Mesendoderm (in vitro differentiated cells): ENCODE data around the gene ACSL5.

Experiments
- DNase-seq: peaks from one replicate; pipeline ENCODE4 v3.0.0; 2013
- H2AK5ac ChIP-seq: 2 replicates; pipeline ENCODE4 v1.6.1; 2013; ENCODE audit warnings: low read length, inconsistent platforms
- H2BK120ac ChIP-seq: 2 replicates; pipeline ENCODE4 v1.6.1; 2013; ENCODE audit warnings: low read depth, mild to moderate bottlenecking, low read length, moderate library complexity, mixed read lengths
- H2BK15ac ChIP-seq: replicated peaks from 2 replicates; pipeline ENCODE4 v1.6.1; 2013; ENCODE audit warnings: low read depth, mild to moderate bottlenecking, moderate library complexity
- H2BK5ac ChIP-seq: 2 replicates; pipeline ENCODE4 v1.6.1; 2013; ENCODE audit warnings: low read length, inconsistent platforms
- H3K18ac ChIP-seq: 2 replicates; pipeline ENCODE4 v1.6.1; 2013; ENCODE audit warnings: mild to moderate bottlenecking, low read length, mixed read lengths
- H3K23ac ChIP-seq: one replicate; pipeline ENCODE4 v1.6.1; 2013; ENCODE audit warnings: low read length
- H3K27ac ChIP-seq: 2 replicates; pipeline ENCODE4 v1.5.1; 2013; ENCODE audit warnings: low read depth, mild to moderate bottlenecking, inconsistent platforms, low read length, moderate library complexity
- H3K27me3 ChIP-seq: 2 replicates; pipeline ENCODE4 v1.6.1; 2013; ENCODE audit warnings: low read length, control low read depth, mild to moderate bottlenecking, inconsistent platforms; ENCODE audit not compliant: insufficient read depth, poor library complexity
- H3K36me3 ChIP-seq: 2 replicates; pipeline ENCODE4 v1.6.1; 2013; ENCODE audit warnings: low read length, inconsistent platforms; ENCODE audit not compliant: control insufficient read depth, insufficient read depth
- H3K4ac ChIP-seq: one replicate; pipeline ENCODE4 v1.6.1; 2013; ENCODE audit warnings: low read depth, mild to moderate bottlenecking, low read length, moderate library complexity
- H3K4me1 ChIP-seq: 2 replicates; pipeline ENCODE4 v1.6.1; 2013; ENCODE audit warnings: low read depth, low read length, inconsistent platforms; ENCODE audit not compliant: control insufficient read depth
- H3K4me2 ChIP-seq: 2 replicates; pipeline ENCODE4 v1.6.1; 2013; ENCODE audit warnings: low read length
- H3K4me3 ChIP-seq: 2 replicates; pipeline ENCODE4 v1.5.1; 2013; ENCODE audit warnings: mild to moderate bottlenecking, low read length
- H3K56ac ChIP-seq: one replicate; pipeline ENCODE4 v1.6.1; 2013; ENCODE audit warnings: low read length
- H3K79me1 ChIP-seq: 2 replicates; pipeline ENCODE4 v1.6.1; 2013; ENCODE audit warnings: low read length, inconsistent platforms
- H3K79me2 ChIP-seq: 2 replicates; pipeline ENCODE4 v1.6.1; 2013; ENCODE audit warnings: mild to moderate bottlenecking, low read length; ENCODE audit not compliant: control insufficient read depth, insufficient read depth
- H3K9ac ChIP-seq: 2 replicates; pipeline ENCODE4 v1.6.1; 2013; ENCODE audit warnings: low read length, inconsistent platforms
- H4K5ac ChIP-seq: one replicate; pipeline ENCODE4 v1.6.1; 2013; ENCODE audit warnings: low read length
- H4K8ac ChIP-seq: one replicate; pipeline ENCODE4 v1.6.1; 2013; ENCODE audit warnings: low read depth, mild to moderate bottlenecking, control low read depth, low read length, moderate library complexity
- WGBS: extraction: QIAGEN DNeasy Blood & Tissue Kit; methylation state at CpG from one replicate; pipeline ENCODE4 v1.1.7; 2013; ENCODE audit warnings: low lambda C conversion rate, missing lambda C conversion rate; ENCODE audit not compliant: insufficient coverage; ENCODE audit errors: extremely low coverage; 5-methylcytosine and 5-hydroxymethylcytosine counted together

ACSL5 gene

DNA sequence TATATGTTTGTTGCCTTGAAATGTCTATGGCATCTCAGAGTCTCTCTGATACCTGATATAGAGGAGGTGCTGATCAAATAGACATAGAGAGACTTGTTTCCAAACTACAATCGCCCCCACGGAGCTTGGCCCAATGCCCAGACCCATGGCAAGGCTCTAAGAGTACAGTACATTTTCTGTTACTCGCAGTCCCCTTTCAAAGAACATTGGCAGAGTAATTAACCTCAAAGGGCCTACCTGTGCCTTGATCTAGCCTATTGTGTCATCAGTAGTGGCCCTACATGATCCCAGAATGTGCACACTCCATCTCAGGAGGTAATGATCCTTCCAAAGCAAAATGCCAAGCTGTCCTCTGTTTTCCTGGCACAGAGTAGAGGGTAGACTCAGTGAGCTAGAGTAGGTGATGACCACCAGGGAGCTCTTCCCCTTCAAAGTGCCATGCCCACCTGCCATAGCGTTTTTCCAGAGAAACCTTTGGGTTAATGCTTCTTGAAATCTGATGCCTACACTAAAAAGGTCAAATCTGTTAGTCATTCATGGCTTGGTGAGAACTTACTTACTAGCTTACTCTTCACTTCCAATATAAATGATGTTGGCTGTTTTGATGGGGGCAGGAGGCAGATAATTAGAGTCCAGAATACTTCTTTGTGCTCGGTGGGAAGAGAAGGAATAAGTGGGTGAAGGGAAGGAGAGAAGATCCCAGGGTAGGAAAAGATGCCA, 41.2 kb upstream of the ACSL5 start:
- no peak overlapping the region for H2AK5ac ChIP-seq
- no peak for DNase-seq
- H4K8ac ChIP-seq = no peak overlapping the region
- H3K27ac ChIP-seq = no peak overlapping the region
- no peak overlapping the region for H3K56ac ChIP-seq
- H3K4me2 ChIP-seq = no peak overlapping the region
- H3K4me3 ChIP-seq = no peak overlapping the region
- H3K23ac ChIP-seq = no peak overlapping the region
- no peak overlapping the region for H3K4ac ChIP-seq
- WGBS = no CpG with 5 or more reads among the region's 5 CpGs
- H3K4me1 ChIP-seq = no peaks in the 10 kb centered on the region
- H3K18ac ChIP-seq = no peak overlapping the region
- no peaks in the 10 kb centered on the region for H3K79me1 ChIP-seq
- H4K5ac ChIP-seq = no peak overlapping the region
- H3K79me2 ChIP-seq = no peaks in the 10 kb centered on the region
- H3K36me3 ChIP-seq = no peaks in the 10 kb centered on the region
- no peak overlapping the region for H2BK15ac ChIP-seq
- H3K27me3 ChIP-seq = no peaks in the 10 kb centered on the region
- H2BK5ac ChIP-seq = no peak overlapping the region
- H3K9ac ChIP-seq = no peak overlapping the region
- H2BK120ac ChIP-seq = no peak overlapping the region

DNA sequence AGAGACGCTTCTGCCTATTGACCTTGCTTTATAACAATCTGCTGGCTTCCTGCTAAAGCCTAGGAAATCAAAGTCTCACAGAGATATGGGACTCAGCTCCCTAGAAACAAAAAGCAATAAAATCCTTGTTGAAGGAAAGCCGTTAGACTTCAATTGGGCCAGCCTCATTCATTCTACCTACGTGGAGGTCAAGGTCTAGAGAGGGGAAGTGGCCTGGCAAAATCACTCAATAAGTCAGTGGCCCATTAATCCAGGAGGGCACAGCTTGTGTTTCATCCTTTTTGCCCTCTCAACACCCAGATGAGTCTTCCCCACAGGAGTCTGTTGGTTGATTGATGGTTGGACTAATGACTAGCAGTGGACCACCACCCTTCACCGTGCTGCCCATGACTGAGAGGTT, 40.5 kb upstream of the ACSL5 start:
- DNase-seq = no peak
- H3K27ac ChIP-seq = no peak overlapping the region
- H2BK5ac ChIP-seq = no peak overlapping the region
- no peak overlapping the region for H3K4me2 ChIP-seq
- no peak overlapping the region for H3K18ac ChIP-seq
- no peak overlapping the region for H2AK5ac ChIP-seq
- H4K8ac ChIP-seq = no peak overlapping the region
- H3K4me3 ChIP-seq = no peak overlapping the region
- no peak overlapping the region for H2BK15ac ChIP-seq
- no peak overlapping the region for H3K4ac ChIP-seq
- no peaks in the 10 kb centered on the region for H3K36me3 ChIP-seq
- H3K79me2 ChIP-seq = no peaks in the 10 kb centered on the region
- no peaks in the 10 kb centered on the region for H3K4me1 ChIP-seq
- H4K5ac ChIP-seq = no peak overlapping the region
- no peak overlapping the region for H3K9ac ChIP-seq
- H3K79me1 ChIP-seq = no peaks in the 10 kb centered on the region
- no peak overlapping the region for H2BK120ac ChIP-seq
- WGBS = no CpG with 5 or more reads among the region's 4 CpGs
- no peak overlapping the region for H3K56ac ChIP-seq
- no peaks in the 10 kb centered on the region for H3K27me3 ChIP-seq
- no peak overlapping the region for H3K23ac ChIP-seq

DNA sequence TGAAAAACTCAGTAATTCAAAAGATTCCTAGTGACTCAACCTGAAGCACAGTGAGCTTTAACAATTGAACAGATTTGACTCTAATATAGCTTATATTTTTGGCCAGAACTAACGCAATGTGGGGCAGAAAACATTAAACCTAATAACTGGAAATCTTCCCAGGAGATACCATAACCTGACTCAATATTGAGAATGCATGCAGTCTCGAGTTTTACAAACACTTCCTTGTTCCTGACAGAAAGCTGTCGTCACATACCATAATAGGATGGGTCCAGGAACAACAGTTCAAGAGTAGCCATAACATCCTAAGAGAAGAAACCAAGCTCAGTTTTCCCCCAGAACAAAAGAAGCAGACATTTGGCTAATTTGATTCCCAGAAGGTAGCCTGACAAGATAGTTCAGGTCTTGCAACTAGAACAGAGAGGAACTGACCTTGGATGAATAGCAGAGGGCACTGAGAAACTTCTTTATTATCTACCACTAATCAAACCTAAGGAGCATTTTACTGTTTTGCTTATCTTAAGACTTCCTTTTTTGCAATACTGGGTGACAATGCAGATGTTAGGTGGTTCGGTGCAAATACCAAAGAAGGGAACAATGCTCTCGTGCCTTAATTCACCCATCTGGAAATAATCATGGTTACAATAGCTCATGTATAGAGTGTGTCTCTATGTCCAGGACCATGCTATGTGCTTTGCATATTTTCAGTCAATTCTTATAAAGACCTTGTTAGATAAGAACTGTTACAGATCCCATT, 38.6 kb upstream of the ACSL5 start:
- Histone ChIP-seq H3K56ac (no peak overlapping the region), H4K5ac (no peak overlapping the region), H2AK5ac (no peak overlapping the region), H3K4me3 (no peak overlapping the region), H3K4me2 (no peak overlapping the region), H3K79me2 (no peaks in the 10 kb centered on the region), H3K4me1 (no peaks in the 10 kb centered on the region), H2BK15ac (no peak overlapping the region), H3K27ac (no peak overlapping the region), H3K18ac (no peak overlapping the region), H3K23ac (no peak overlapping the region), H2BK5ac (no peak overlapping the region), H3K9ac (no peak overlapping the region), H2BK120ac (no peak overlapping the region), H3K4ac (no peak overlapping the region), H3K79me1 (no peaks in the 10 kb centered on the region), H4K8ac (no peak overlapping the region), H3K36me3 (no peaks in the 10 kb centered on the region), H3K27me3 (no peaks in the 10 kb centered on the region)
- peak; percentile 12 for DNase-seq
- WGBS = no CpG with 5 or more reads among the region's 5 CpGs

- Histone ChIP-seq H2BK120ac (no peak overlapping the region), H3K56ac (no peak overlapping the region), H3K79me2 (no peaks in the 10 kb centered on the region), H3K27me3 (no peaks in the 10 kb centered on the region), H3K79me1 (no peaks in the 10 kb centered on the region), H4K5ac (no peak overlapping the region), H2AK5ac (no peak overlapping the region), H3K36me3 (no peaks in the 10 kb centered on the region), H3K18ac (no peak overlapping the region), H3K27ac (no peak overlapping the region), H4K8ac (no peak overlapping the region), H3K4me1 (no peaks in the 10 kb centered on the region), H3K4ac (no peak overlapping the region), H2BK15ac (no peak overlapping the region), H3K4me3 (no peak overlapping the region), H3K23ac (no peak overlapping the region), H3K9ac (no peak overlapping the region), H3K4me2 (no peak overlapping the region), H2BK5ac (no peak overlapping the region)
- DNase-seq = no peak
- WGBS = no CpG with 5 or more reads among the region's 4 CpGs
Measured at GRCh38 chr10:112335868-112336265, 38.0 kb upstream of the ACSL5 start.

- Histone ChIP-seq H3K18ac (no peak overlapping the region), H3K4ac (no peak overlapping the region), H3K9ac (no peak overlapping the region), H4K8ac (no peak overlapping the region), H3K36me3 (no peaks in the 10 kb centered on the region), H3K79me2 (no peaks in the 10 kb centered on the region), H2BK120ac (no peak overlapping the region), H3K79me1 (no peaks in the 10 kb centered on the region), H3K4me3 (no peak overlapping the region), H3K56ac (no peak overlapping the region), H3K23ac (no peak overlapping the region), H3K27me3 (no peaks in the 10 kb centered on the region), H2BK15ac (no peak overlapping the region), H3K4me2 (no peak overlapping the region), H3K4me1 (no peaks in the 10 kb centered on the region), H2AK5ac (no peak overlapping the region), H2BK5ac (no peak overlapping the region), H4K5ac (no peak overlapping the region), H3K27ac (no peak overlapping the region)
- no CpG with 5 or more reads among the region's 5 CpGs for WGBS
- no peak for DNase-seq
Measured at GRCh38 chr10:112336556-112337201, 37.2 kb upstream of the ACSL5 start.
